GM12873 (cell line): Measurements from ENCODE around the gene SGMS1.

ENCODE experiments used
- TF ChIP-seq, protein P1 (sequence below): IDR thresholded peaks from 2 replicates; pipeline ENCODE4 v1.5.1; 2012; ENCODE audit warnings: low read depth, mild to moderate bottlenecking, moderate library complexity, low read length, control low read depth; ENCODE audit not compliant: insufficient read depth; ENCODE audit errors: missing control alignments

SGMS1 gene

DNA sequence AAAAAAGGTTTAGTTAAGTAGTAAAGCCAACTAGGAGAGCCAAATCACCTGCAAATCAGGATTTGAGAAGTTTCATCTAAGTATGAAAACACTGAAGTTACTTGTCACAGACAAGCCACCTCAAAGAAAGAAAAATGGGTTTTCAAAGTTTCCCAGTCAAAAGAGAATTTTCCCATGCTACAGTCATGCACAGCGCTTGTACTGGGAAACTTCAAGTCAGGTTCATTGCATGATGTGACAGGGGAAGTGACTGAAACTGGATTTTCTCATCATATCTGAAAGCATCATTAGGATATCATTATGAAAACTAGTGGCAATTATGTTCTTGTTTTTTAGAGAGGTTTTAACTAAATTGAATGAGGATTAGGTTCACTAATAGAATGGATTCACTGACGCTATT, 167.0 kb downstream of the SGMS1 start:
- TF ChIP-seq, protein P1, sequence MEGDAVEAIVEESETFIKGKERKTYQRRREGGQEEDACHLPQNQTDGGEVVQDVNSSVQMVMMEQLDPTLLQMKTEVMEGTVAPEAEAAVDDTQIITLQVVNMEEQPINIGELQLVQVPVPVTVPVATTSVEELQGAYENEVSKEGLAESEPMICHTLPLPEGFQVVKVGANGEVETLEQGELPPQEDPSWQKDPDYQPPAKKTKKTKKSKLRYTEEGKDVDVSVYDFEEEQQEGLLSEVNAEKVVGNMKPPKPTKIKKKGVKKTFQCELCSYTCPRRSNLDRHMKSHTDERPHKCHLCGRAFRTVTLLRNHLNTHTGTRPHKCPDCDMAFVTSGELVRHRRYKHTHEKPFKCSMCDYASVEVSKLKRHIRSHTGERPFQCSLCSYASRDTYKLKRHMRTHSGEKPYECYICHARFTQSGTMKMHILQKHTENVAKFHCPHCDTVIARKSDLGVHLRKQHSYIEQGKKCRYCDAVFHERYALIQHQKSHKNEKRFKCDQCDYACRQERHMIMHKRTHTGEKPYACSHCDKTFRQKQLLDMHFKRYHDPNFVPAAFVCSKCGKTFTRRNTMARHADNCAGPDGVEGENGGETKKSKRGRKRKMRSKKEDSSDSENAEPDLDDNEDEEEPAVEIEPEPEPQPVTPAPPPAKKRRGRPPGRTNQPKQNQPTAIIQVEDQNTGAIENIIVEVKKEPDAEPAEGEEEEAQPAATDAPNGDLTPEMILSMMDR, result no peak

DNA sequence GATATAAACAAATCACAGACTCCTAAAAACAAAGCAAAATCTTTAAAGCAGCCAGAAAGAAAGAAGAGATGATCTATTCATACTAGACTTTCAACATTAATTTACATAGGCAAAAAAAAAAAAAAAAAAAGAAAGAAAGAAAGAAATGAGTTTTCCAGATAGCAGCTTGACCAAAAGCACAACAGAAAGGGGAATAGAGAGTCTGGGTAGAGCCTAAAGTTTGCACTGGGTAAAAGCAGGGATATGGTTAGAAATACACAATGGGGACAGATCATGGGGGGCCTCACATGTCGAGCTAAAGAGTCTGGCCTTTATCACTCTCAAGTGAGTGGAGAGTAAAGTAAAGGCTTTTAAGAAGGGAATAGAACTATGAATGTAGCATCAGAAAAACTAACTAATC, 169.8 kb downstream of the SGMS1 start:
- TF ChIP-seq, protein P1, result no peak

DNA sequence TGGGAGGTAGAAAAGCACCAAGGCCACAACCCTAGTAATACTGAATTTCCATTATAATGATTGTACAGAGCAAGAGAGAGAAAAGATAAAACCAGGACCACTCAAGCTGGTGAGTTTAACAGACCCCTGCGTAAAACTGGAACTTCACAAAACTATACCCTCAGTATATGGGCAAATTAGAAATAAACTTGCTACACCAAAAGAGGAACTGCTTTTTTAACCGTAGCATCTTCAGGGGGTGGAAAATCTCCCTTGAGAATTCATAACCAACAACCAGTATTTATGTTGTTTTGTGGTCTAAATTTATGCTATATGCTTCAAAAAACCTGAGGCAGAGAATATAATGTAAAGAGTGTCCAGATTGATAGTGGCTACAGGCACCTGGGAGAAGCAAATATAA, 171.2 kb downstream of the SGMS1 start:
- TF ChIP-seq, protein P1, result no peak

DNA sequence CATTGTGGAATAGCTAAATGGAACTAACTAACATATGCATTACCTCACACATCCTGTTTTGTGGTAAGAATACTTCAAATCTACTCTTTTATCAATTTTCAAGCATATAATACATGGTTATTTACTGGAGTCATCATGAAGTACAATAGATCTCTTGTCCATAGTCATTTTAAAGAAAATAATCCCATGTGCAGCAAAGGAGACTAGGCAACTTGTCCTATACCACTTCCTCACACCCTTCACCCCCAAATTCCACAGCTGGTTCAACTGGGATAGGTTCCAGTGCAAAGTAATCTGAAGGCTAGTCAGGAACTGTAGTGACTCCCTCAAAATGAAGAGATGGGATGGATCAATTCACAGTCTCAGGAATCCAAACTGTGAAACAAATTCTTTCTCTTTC, 176.1 kb downstream of the SGMS1 start:
- TF ChIP-seq, protein P1, result no peak

GRCh38 chr10:50440489-50440888, 183.3 kb downstream of the SGMS1 start:
- TF ChIP-seq, protein P1, result no peak

- TF ChIP-seq, protein P1, result no peak
These were observed 183.9 kb downstream of the SGMS1 start for GRCh38 chr10:50439806-50440205.

DNA sequence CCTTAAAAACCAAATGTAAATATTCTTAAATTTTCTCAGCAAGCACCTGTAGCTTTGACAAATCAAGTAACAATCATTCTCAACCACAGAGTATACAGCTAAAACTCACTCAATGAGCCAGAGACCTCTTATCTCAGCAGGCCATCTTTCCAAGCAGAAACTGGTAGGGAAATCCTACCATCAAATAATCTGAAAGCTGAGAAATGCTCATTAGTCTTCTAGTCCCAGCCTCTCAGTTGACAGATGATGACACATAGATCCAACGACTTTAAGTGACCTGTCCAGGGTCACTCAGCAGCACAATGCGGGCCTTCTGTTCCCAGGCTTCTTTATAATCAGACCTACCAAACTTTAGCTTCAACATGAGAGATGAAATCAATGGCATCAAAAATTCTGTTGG, 184.6 kb downstream of the SGMS1 start:
- TF ChIP-seq, protein P1, result no peak
